GM18907 (cell line): ENCODE data around the gene HELZ.
"Not testable (repeated sequence)": the region's sequence is repeated elsewhere in the genome, so short reads cannot be mapped to it uniquely, and the experiment has no call there.

Experiments
- ATAC-seq: cut with Tn5 transposase; IDR thresholded peaks from one replicate; pipeline ENCODE4 v1.9.1; 2021; ENCODE audit warnings: mild to moderate bottlenecking, moderate library complexity; ENCODE audit not compliant: unreplicated experiment

HELZ gene

DNA sequence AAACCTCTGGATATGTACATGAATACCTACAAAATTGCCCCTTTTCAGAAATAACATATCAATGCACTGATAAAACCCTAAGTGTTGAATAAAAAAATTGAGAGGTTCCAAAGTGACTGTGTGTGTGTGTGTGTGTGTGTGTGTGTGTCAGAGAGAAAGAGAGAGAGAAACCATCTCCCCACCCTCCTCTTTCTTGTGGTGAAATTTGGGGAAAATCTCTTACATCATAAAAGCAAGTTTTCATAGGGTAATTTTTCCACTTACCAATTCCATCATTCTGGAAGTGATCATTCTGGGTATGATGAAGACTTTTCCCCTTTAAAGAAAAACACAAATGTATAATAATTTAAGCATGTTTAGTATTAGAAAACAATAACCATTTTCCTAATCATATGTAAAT lies 121.3 kb downstream of the HELZ start:
- ATAC-seq = no peak

DNA sequence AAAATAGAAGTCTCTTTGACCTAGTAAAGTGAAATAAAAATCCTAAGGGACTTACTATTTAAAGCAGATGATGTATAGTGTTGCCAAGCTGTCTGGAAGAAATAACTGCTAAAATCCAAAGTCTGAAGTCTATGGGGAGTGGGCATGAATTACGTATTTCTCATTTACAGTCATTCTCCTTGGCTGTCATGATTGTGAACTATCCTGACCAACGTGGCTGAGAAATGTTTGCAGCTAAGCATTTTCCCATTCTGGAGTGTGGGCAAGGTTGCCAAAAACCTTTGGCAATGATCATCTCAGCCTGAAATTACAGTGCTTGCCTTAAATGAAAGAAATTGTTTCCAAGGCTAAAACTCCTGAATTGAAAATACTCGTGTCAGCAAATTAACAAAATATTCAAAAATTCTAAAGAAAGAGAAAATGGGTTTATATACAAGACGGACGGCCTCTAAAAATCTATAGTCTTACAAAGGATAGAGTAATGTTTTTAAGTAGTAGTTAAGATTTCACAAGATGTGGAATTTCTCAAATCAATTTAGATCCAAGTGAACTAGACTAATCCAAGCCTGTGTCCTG lies 123.6 kb downstream of the HELZ start:
- ATAC-seq = no peak

DNA sequence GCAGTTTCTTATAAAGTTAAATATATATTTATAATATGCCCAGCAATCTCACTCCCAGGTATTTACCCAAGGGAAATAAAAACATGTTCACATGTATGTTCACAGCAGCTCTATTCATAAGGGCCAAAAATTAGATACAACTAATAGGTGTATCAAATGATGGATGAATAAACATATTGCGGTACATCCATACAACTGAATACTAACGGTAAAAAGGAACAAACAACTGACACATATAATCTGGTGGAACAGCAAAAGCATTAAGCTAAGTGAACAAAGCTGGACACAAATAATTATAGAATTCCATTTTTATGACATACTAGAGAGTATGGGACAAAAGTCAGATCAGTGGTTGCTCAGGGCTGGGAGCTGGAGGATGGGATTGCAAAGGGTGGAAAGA lies 125.9 kb downstream of the HELZ start:
- no peak for ATAC-seq

DNA sequence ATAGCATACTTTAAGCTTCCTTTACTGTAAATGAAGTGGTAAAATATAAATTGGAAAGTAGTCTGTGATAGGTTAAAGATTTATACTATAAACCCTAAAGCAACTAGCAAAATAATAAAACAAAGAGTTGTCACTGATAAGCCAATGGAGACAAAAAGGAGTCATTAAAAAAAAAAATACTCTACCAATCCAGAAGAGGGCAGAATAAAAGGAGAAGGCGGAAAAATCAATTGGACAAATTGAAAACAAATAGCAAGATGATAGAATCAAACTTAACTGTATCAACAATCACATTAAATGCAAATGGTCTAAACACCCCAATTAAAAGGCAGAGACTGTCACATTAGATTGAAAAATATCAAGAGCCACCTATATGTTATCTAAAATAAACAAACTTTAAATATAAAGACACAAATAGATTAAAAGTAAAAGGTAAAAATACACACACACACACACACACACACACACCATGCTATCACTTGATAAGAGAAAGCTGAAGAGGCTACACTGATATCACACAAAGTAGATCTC lies 128.9 kb downstream of the HELZ start:
- no peak for ATAC-seq

DNA sequence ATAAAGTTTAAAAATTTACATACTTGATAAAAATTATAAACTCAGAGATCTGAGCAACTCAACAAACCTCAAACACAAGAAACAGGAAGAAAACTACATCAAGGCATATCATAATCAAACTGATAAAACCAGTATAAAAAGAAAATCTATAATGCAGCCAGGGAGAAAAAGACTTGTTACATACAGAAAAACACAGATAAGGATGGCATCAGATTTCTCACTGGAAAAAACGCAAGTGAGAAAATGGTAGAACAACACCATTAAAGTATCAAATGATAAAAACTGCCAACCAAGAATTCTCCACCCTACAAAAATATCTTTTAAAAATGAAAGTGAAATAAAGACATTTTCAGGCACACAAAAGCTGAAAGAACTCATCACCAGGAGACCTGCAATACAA lies 129.6 kb downstream of the HELZ start:
- ATAC-seq = no peak

DNA sequence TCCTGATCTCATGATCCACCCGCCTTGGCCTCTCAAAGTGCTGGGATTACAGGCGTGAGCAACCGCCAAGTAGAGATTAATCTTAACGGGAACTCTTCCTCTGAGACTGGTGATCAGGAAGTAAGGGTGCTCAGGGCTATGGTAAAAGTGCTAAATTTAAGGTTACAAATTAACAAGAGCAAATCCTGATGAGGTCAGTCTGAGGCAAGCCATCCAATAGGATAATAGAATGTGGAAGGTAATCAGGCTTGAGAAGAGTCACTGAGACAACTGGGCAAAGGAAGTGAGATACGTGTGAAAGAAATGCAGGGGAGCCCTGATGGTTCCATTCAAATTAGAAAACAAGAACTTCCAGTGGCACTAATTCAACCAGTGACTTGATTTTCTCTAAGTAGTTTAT lies 131.5 kb downstream of the HELZ start:
- no peak for ATAC-seq

DNA sequence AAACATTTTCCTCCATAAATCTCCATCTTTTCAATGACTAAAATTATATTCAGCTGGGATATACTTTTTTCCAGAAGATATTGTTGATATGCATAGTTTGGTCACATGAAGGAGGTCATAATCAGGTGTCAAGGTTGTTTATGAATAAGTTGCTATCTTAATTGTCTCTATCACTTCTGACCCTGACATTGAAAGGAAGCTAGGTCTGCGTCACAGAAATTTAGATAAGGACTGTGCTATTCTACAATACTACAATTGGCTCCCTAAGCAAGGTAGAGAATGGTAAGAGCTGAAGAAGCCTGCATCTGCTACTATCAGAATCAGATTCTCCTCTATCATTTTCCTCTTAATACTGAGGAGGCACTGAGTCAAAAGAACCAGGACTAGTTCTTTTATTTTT lies 133.2 kb downstream of the HELZ start:
- ATAC-seq = no peak

DNA sequence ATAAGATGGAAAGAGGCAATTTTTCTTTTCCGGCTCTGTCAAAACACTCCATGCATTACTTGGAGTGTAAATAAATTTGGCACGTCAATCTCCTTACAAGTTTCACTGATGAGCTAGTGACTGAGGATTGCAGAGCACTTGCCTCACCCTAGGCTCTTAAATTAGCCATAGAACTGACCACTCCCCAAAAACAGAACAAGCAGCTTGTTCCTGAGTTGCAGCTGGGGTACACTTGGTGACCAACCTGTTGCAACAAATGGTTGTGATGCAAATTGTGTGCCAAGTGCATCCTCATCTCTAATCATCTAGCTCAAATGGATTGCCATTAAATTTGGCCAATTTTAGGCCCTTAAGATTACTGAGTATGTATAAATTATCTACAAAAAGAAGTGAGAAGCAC lies 133.7 kb downstream of the HELZ start:
- ATAC-seq = no peak

DNA sequence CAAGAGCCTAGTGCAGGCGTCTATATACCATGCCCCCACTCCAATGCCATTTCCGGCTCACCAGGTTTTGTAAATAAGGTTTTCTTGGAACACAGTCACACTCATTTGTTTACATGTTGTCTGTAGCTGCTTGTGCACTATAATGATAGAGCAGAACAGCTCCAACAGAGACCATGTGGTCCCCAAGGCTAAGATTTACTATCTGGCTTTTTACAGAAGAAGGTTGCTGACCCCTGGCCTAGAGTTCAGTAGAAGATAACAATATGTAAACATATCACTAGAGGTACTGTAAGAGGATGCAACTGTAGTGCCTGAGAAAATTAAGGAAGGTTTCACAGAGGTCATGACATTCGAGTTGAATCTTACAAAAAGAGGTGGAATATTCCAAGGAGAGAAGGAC lies 134.4 kb downstream of the HELZ start:
- no peak for ATAC-seq

DNA sequence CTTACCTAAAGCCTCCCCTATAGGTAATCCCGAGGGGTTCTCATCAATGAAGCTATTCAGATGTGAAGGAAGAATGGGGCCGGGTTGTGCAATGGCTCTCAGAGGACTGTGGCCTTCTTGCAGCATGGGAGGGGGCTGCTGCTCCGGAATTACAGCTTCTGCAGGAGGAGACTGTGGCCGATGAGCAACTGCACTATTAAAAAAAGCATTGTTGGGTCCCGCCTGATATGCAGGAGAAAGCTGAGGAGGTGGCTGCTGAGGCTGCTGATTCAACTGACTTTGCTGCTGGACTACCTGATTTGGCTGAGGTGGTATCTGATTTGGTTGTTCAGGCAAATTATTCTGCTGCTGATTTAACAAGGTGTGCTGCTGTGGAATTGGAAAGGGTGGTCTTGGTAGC lies 135.9 kb downstream of the HELZ start:
- ATAC-seq = no peak

DNA sequence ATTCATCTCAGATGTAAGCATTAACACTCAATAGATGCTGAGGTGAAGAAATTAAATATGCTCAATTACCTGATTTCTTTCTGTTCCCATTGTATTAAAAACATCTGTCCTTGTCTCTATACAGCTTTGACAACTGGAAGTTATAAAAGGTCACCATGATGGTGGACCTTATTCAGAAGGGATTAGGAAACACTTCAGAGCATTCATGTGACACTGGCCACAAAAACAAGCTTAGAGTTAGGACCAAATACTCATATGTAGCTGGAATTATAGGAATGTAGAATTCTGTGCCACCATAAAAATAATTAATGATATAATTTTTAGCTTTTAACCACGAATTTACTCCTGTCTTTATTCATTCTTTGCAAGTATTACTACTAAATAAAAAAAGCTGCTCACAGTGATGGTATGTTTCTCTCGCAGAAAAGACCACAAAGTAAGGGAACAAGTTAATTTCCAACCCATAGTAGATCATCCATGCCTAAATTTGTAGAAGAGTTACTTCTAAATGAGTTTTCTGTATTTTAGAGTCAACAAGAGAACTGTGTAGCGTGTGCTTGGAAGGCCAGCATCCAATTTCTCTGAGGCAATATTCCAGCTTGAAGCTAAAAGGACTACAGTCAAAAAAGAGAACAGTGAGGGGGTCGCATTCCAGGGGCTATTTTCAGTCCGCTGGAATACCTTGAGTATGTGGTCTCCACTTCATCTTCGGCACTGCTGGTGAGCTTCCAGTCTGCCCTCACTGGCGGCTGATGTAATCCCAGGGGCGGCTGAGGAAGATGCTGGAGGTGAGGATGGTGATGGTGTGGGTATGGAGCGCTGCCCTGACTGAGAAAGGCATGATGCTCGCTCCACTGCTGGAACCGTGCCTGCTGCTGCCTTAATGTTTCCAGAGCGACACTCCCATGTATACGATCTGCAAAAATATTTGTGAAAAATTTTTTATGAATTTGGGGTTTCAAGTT lies 136.9 kb downstream of the HELZ start:
- ATAC-seq = no peak

DNA sequence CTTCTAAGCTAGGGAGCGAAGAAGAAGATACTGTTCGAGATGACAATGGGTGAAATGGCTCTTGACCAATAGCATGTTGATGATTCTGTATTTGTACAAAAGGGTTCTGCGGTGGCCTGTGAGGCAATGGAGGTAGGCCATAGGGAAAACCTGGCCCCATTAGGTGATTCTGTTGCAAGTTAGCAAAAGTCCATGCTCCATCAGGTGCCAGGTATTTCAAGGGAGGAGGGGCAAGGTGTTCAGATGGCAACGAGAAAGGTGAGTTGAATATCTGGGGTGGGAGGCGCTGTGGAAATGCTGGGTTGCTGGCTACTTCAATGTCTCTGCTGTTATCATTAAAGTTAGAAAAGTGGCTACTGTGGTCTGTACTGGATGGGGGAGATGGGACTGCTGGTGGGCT lies 137.8 kb downstream of the HELZ start:
- ATAC-seq = no peak

DNA sequence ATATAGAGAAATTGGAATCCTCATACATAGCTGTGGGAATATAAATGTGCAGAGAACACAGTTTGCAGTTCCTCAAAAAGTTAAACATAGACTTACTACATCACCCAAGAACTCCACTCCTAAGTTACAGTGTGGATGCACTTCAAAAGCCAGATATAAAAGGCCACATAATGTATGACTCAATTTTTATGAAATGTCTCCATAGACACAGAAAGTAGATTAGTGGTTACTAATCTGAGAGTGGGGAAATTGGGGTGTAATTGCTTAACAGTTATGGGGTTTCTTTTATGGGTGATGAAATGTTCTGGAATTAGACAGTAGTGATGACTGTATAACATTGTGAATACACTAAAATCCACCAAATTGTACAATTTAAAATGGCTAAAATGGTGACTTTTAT lies 139.8 kb downstream of the HELZ start:
- no peak for ATAC-seq

DNA sequence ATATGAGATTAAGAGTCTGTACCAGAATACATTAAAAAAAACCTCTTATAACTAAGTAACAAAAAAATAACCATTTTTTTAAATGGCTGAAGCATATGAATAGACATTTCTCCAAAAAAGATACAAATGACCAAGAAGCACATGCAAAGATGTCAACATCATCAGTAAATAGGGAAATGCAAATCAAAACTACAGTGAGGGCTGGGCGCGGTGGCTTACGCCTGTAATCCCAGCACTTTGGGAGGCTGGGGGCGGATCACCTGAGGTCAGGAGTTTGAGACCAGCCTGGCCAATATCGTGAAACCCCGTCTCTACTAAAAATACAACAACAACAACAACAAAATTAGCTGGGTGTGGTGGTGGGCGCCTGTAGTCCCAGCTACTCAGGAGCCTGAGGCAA lies 140.4 kb downstream of the HELZ start:
- not testable (repeated sequence) for ATAC-seq

DNA sequence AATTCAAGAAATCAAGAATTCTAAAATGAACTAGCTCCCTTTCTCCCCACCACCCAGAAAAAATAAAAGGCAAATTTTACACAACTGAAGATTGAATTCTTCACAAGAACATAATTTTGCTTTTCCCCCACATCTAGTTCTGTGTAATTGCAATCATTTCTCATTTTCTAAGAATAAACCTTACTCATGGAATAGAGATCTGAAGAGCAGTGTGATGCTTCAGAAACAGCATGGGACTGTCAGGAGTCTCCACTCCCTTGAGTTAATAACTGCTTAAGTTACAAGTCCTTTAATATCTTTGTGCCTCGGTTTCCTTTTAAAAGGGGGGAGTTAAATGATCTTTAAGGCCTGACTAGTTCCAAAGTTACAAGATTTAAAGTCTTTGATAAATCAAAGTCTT lies 147.0 kb downstream of the HELZ start:
- ATAC-seq = no peak

DNA sequence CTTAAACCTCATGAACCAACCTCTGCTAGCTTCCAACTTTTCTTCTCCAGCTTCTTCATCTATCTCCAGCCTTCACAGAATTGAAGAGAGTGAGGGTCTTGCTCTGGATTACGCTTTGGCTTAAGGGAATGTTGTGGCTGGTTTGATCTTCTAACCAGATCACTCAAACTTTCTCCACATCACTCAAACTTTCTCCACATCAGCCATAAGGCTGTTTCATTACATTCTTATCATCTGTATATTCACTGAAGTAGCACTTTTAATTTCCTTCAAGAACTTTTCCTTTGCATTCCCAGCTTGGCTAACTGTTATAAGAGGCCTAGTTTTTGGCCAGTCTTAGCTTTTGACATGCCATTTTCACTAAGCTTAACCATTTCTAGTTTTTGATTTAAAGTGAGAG lies 148.4 kb downstream of the HELZ start:
- no peak for ATAC-seq

DNA sequence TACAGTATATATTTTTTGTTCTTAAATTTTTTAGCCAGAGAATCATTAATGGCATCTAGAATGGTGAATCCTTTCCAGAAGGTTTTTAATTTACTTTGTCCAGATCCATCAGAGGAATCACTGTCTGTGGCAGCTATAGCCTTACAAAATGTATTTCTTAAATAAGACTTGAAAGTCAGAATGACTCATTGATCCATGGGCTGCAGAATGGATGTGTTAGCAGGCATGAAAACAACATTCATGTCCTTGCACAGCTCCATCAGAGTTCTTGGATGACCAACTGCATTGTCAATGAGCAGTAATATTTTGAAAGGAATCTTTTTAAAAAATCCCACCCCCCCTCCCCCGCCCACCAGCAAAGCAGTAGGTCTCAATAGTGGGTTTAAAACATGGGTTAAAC lies 149.2 kb downstream of the HELZ start:
- ATAC-seq = no peak

DNA sequence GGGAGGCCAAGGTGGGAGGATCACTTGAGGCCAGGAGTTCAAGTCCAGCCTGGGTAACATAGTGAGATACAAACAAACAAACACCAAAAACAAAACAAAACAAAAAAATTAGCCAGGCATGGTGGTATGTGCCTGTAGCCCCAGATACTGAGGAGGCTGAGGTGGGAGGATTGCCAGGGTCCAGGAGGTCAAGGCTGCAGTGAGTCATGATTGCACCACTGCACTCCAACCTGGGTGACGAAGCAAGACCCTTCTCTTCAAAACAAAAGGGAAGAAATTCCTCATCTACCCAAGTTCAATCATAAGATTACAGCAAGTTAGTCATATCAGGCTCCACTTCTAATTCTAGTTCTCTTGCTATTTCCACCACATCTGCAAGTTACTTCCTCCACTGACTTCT lies 149.7 kb downstream of the HELZ start:
- ATAC-seq = not testable (repeated sequence)

DNA sequence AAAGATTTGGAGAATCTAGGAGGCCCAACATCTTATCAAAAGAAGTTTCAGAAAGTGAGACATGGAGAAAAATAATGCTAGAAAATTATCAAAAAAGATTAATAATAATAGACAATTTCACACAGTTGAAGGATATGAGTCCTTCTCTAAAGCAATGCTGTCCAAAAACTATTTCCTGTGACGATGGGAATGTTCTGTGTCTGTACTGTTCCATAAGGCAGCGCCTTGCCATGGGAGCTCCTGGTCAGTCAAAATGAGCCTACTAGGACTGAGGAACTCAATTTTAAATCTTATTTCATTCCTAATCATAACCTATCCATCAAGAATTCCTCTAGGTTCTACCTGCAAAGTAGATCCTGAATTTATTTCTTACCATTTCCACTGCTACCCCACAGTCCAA lies 151.6 kb downstream of the HELZ start:
- no peak for ATAC-seq

DNA sequence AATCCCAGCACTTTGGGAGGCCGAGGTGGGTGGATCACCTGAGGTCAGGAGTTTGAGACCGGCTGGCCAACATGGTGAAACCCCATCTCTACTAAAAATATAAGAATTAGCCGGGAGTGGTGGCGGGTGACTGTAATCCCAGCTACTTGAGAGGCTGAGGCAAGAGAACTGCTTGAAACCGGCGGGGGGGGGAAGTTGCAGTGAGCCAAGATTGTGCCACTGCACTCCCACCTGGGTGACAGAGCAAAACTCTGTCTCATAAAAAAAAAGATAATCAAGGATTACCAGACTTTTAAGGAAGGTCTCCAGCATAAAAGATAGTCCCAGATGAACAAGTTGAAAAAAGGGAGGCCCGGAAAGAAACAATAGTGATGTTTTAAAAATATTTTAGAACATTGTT lies 152.3 kb downstream of the HELZ start:
- ATAC-seq = not testable (repeated sequence)

DNA sequence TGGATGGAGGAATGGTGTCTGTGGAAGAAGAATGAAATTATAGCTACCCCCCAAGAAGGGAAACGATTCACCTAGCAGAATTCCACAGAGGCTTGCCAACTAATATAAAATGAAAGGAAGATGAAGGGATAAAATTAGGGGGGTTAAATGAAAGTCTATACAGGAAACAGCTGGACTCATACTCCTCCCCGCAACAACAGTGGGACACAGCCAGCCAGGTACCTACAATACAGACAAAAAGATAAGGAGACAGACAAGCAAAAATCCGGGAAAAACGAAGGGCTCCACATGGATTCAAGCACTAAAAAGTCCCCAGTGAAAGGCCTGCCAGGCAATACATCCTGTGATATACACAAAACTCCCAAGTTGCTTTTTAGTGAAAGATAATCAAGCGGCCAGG lies 152.7 kb downstream of the HELZ start:
- ATAC-seq = no peak

DNA sequence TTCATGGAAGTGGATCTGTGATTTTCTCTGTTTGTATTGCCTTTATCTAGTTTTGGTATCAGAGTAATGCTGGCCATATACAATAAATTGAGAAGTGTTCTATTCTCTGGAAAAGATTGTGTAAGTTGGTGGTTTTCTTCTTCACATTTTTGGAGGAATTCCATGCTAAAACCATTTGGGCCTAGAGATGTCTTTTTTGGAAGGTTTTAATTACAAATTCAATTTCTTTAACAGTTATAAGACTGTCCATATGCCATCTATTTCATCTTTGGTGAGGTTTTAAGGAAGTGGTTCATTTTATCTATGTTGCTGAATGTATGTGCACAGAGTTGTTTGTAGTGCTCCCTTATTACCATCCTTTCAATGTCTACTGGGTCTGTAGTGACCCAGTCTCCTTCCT lies 154.7 kb downstream of the HELZ start:
- no peak for ATAC-seq
